Small intestine (tissue), 7 donors: Measurements from ENCODE around the gene ZNF398. TPM values are rescaled to one million over a fixed set of nuclear protein-coding genes. Genes with fewer than 3 reads are reported as not detected.
"Not testable (repeated sequence)": the region's sequence is repeated elsewhere in the genome, so short reads cannot be mapped to it uniquely, and the experiment has no call there.

ENCODE experiments used
- DNase-seq, 2 donors: peaks; one replicate each; pipeline versions ENCODE4 v3.0.0 to v3.0.0-alpha.2; 2013
- FAIRE-seq: peaks from 2 replicates; lab custom pipeline; 2012; peaks lifted over from hg19 to GRCh38; lab: Jason Lieb, UNC
- H3K27ac ChIP-seq, 3 donors: one replicate each; pipeline ENCODE4 v1.5.1; 2013; ENCODE audit warnings: low read length in 2 of 3, mild to moderate bottlenecking in 2 of 3, control low read depth in 1 of 3, inconsistent platforms in 1 of 3, low read depth in 1 of 3, moderate library complexity in 1 of 3
- H3K27me3 ChIP-seq, 3 donors: one replicate each; pipeline ENCODE4 v1.6.1; 2013; ENCODE audit warnings: low read length in 3 of 3, inconsistent platforms in 1 of 3; ENCODE audit not compliant: control insufficient read depth in 3 of 3, insufficient read depth in 3 of 3
- H3K36me3 ChIP-seq, 3 donors: one replicate each; pipeline ENCODE4 v1.6.1; 2013; ENCODE audit warnings: low read length in 3 of 3, inconsistent platforms in 1 of 3, low read depth in 1 of 3, mild to moderate bottlenecking in 1 of 3, moderate library complexity in 1 of 3; ENCODE audit not compliant: control insufficient read depth in 3 of 3, insufficient read depth in 2 of 3
- H3K4me1 ChIP-seq, 3 donors: one replicate each; pipeline ENCODE4 v1.6.1; 2013; ENCODE audit warnings: low read length in 2 of 3, inconsistent platforms in 1 of 3, low read depth in 1 of 3, mild to moderate bottlenecking in 1 of 3, moderate library complexity in 1 of 3; ENCODE audit not compliant: control insufficient read depth in 3 of 3, insufficient read depth in 2 of 3
- H3K4me3 ChIP-seq, 3 donors: one replicate each; pipeline ENCODE4 v1.5.1; 2013; ENCODE audit warnings: low read length in 3 of 3, control low read depth in 1 of 3, inconsistent platforms in 1 of 3, low read depth in 1 of 3, mild to moderate bottlenecking in 1 of 3, moderate library complexity in 1 of 3
- H3K9me3 ChIP-seq, 2 donors: one replicate each; pipeline ENCODE4 v1.6.1; 2013; ENCODE audit warnings: low read depth in 1 of 2, low read length in 1 of 2; ENCODE audit not compliant: control insufficient read depth in 2 of 2, insufficient read depth in 1 of 2
- WGBS, 3 donors: extraction: QIAGEN DNeasy Blood & Tissue Kit; methylation state at CpG; one replicate each; pipeline ENCODE4 v1.1.7; 2013; 5-methylcytosine and 5-hydroxymethylcytosine counted together
- polyA plus RNA-seq, 4 donors: library from polyadenylated mRNA; stranded (reverse) in 3 of 4; unstranded in 1 of 4; fragments of 200-250 nt in 3 of 4; fragments of 120-200 nt in 1 of 4; gene quantifications; one replicate each; pipeline versions ENCODE4 v1.2.1 to v1.2.3, GENCODE V29; 2013
- donor health status: healthy with polysubstance abuse.
- donor health status: control.
- donor health status: control.
- donor health status: Bipolar disorder and iron deficiency.
- donor health status: healthy.

Gene ZNF398
- polyA plus RNA-seq, 4 donors, result 2.2 to 9.9 (median 3.2) TPM

GRCh38 chr7:149220534-149220933 lies 73.3 kb downstream of the ZNF398 start:
- Histone ChIP-seq H3K27me3 (no peaks in the 10 kb centered on the region), H3K36me3 (peaks cover 12 to 79% (median 38%) of the 10 kb centered on the region in 3 donors), H3K27ac (no peak overlapping the region), H3K4me1 (no peaks in the 10 kb centered on the region), H3K4me3 (no peak overlapping the region), H3K9me3 (peaks cover 0 to 3% of the 10 kb centered on the region in 2 donors)
- FAIRE-seq (no peak), DNase-seq (no peak)
- WGBS, 3 donors, result 80 to 88% (median 82%) methylated on average over 6 of the region's 6 CpGs

- no peaks in the 10 kb centered on the region for H3K4me1 ChIP-seq
- 95 to 99% (median 96%) methylated on average over 8 of the region's 8 CpGs for WGBS, 3 donors
These were observed 75.9 kb downstream of the ZNF398 start for GRCh38 chr7:149223176-149223575.

GRCh38 chr7:149223761-149224160 lies 76.5 kb downstream of the ZNF398 start:
- WGBS, 3 donors, result 96 to 100% (median 98%) methylated on average over 8 to 39 of the region's 39 CpGs
- peaks cover 6 to 61% (median 25%) of the 10 kb centered on the region in 3 donors for H3K36me3 ChIP-seq
- H3K27ac ChIP-seq, result no peak overlapping the region
- no peak for DNase-seq
- H3K4me3 ChIP-seq, result no peak overlapping the region
- peaks cover 0 to 3% of the 10 kb centered on the region in 2 donors for H3K9me3 ChIP-seq
- H3K27me3 ChIP-seq, result no peaks in the 10 kb centered on the region
- no peaks in the 10 kb centered on the region for H3K4me1 ChIP-seq
- FAIRE-seq, result no peak

More at GRCh38 chr7:149223176-149223575, 75.9 kb downstream of the ZNF398 start:
- Histone ChIP-seq H3K9me3 (peaks cover 0 to 3% of the 10 kb centered on the region in 2 donors), H3K4me3 (no peak overlapping the region), H3K27me3 (no peaks in the 10 kb centered on the region), H3K36me3 (peaks cover 6 to 65% (median 26%) of the 10 kb centered on the region in 3 donors), H3K27ac (no peak overlapping the region)
- no peak for FAIRE-seq
- no peak for DNase-seq

- H3K27ac ChIP-seq, result no peak overlapping the region
- peaks cover 0 to 3% of the 10 kb centered on the region in 2 donors for H3K9me3 ChIP-seq
- FAIRE-seq (no peak), DNase-seq (no peak)
- no peaks in the 10 kb centered on the region for H3K4me1 ChIP-seq
- no peak overlapping the region for H3K4me3 ChIP-seq
- H3K36me3 ChIP-seq, result peaks cover 6 to 57% (median 25%) of the 10 kb centered on the region in 3 donors
- no peaks in the 10 kb centered on the region for H3K27me3 ChIP-seq
- WGBS, 3 donors, result 97 to 98% (median 98%) methylated on average over 33 to 37 of the region's 37 CpGs
These were observed 77.1 kb downstream of the ZNF398 start for GRCh38 chr7:149224352-149224751.

- H3K9me3 ChIP-seq, result peaks cover 0 to 3% of the 10 kb centered on the region in 2 donors
- WGBS, 3 donors, result 94% methylated on average over 19 of the region's 19 CpGs
- peaks cover 6 to 53% (median 25%) of the 10 kb centered on the region in 3 donors for H3K36me3 ChIP-seq
- H3K4me1 ChIP-seq, result no peaks in the 10 kb centered on the region
- DNase-seq (no peak), FAIRE-seq (no peak)
- no peaks in the 10 kb centered on the region for H3K27me3 ChIP-seq
- no peak overlapping the region for H3K27ac ChIP-seq
- H3K4me3 ChIP-seq, result no peak overlapping the region
These were observed 77.9 kb downstream of the ZNF398 start for GRCh38 chr7:149225106-149225505.

GRCh38 chr7:149225656-149226055 lies 78.4 kb downstream of the ZNF398 start:
- H3K4me1 ChIP-seq, result no peaks in the 10 kb centered on the region
- DNase-seq, result no peak
- H3K9me3 ChIP-seq, result peaks cover 0 to 3% of the 10 kb centered on the region in 2 donors
- 91 to 94% (median 94%) methylated on average over 22 of the region's 22 CpGs for WGBS, 3 donors
- no peak for FAIRE-seq
- H3K27me3 ChIP-seq, result no peaks in the 10 kb centered on the region
- no peak overlapping the region for H3K27ac ChIP-seq
- H3K4me3 ChIP-seq, result no peak overlapping the region
- H3K36me3 ChIP-seq, result peaks cover 3 to 47% (median 22%) of the 10 kb centered on the region in 3 donors

GRCh38 chr7:149226366-149226765 lies 79.1 kb downstream of the ZNF398 start:
- not testable (repeated sequence) for DNase-seq, H3K27me3 ChIP-seq, H3K4me3 ChIP-seq, H3K4me1 ChIP-seq, H3K27ac ChIP-seq, FAIRE-seq, H3K9me3 ChIP-seq
- H3K36me3 ChIP-seq, result peaks cover 3 to 40% (median 20%) of the 10 kb centered on the region in 3 donors
- WGBS, 3 donors, result 81 to 92% (median 89%) methylated on average over 17 of the region's 17 CpGs

GRCh38 chr7:149226840-149227494 lies 79.7 kb downstream of the ZNF398 start:
- DNase-seq (peak in 1 of 2 donors; percentile 44), FAIRE-seq (no peak)
- Histone ChIP-seq H3K27ac (no peak overlapping the region), H3K27me3 (no peaks in the 10 kb centered on the region), H3K4me1 (no peaks in the 10 kb centered on the region), H3K4me3 (no peak overlapping the region), H3K9me3 (peaks cover 0 to 3% of the 10 kb centered on the region in 2 donors), H3K36me3 (peaks cover 3 to 35% (median 19%) of the 10 kb centered on the region in 3 donors)
- WGBS, 3 donors, result 62 to 79% (median 76%) methylated on average over 6 of the region's 6 CpGs
